GM23338 (cell line): ENCODE results near the gene OR11L1. TPM values are rescaled to one million over a fixed set of nuclear protein-coding genes. Genes with fewer than 3 reads are reported as not detected.

Experiments used
- ATAC-seq: fragments of 200-7000 bp; cut with Tn5 transposase; 3 replicates; pipeline ENCODE4 v1.9.1; 2020
- DNase-seq: peaks from one replicate; pipeline ENCODE4 v3.0.0-alpha.2; 2015; ENCODE audit warnings: low spot score
- H2AFZ ChIP-seq: fragments of 200-600 bp; sonication (generic); 2 replicates; pipeline ENCODE4 v1.8.0; 2016; ENCODE audit warnings: antibody characterized with exemption, mild to moderate bottlenecking, moderate library complexity
- H3F3A ChIP-seq: fragments of 200-600 bp; sonication (generic); replicated peaks from 2 replicates; pipeline ENCODE4 v1.8.0; 2017; ENCODE audit warnings: antibody characterized with exemption, mixed run types, low read depth
- H3K27ac ChIP-seq: fragments of 200-600 bp; sonication (generic); 2 replicates; pipeline ENCODE4 v1.6.1; 2016; ENCODE audit warnings: low read depth
- H3K27me3 ChIP-seq: fragments of 200-600 bp; sonication (generic); 2 replicates; pipeline ENCODE4 v1.8.0; 2016; ENCODE audit warnings: mild to moderate bottlenecking, mixed run types, moderate library complexity; ENCODE audit not compliant: insufficient read depth
- H3K36me3 ChIP-seq: fragments of 200-600 bp; sonication (generic); 2 replicates; pipeline ENCODE4 v1.8.0; 2016; ENCODE audit warnings: mild to moderate bottlenecking; ENCODE audit not compliant: insufficient read depth
- H3K4me1 ChIP-seq: fragments of 200-600 bp; sonication (generic); 2 replicates; pipeline ENCODE4 v1.8.0; 2016; ENCODE audit warnings: mild to moderate bottlenecking, moderate library complexity; ENCODE audit not compliant: insufficient read depth
- H3K4me2 ChIP-seq: fragments of 200-600 bp; sonication (generic); 2 replicates; pipeline ENCODE4 v1.7.1; 2017; ENCODE audit warnings: mixed run types
- H3K4me3 ChIP-seq: fragments of 200-600 bp; sonication (generic); 2 replicates; pipeline ENCODE4 v1.6.1; 2016; ENCODE audit warnings: mixed run types
- H3K79me2 ChIP-seq: fragments of 200-600 bp; sonication (generic); replicated peaks from 2 replicates; pipeline ENCODE4 v1.8.0; 2017; ENCODE audit warnings: mild to moderate bottlenecking; ENCODE audit not compliant: insufficient read depth
- H3K9me2 ChIP-seq: fragments of 200-600 bp; sonication (generic); 2 replicates; pipeline ENCODE4 v1.8.0; 2017; ENCODE audit not compliant: insufficient read depth
- H4K20me1 ChIP-seq: fragments of 200-600 bp; sonication (generic); replicated peaks from 2 replicates; pipeline ENCODE4 v1.8.0; 2017; ENCODE audit warnings: mild to moderate bottlenecking; ENCODE audit not compliant: insufficient read depth
- H3K27ac Mint-ChIP-seq: 2 replicates; pipeline ENCODE4 v1.8.0; 2020; ENCODE audit warnings: inconsistent platforms, mild to moderate bottlenecking, moderate library complexity, mixed read lengths
- H3K27me3 Mint-ChIP-seq: 3 replicates; pipeline ENCODE4 v1.8.0; 2022; ENCODE audit warnings: low read depth, mild to moderate bottlenecking, moderate library complexity, mixed read lengths, inconsistent platforms; ENCODE audit not compliant: insufficient read depth, poor library complexity
- H3K36me3 Mint-ChIP-seq: 3 replicates; pipeline ENCODE4 v1.8.0; 2021; ENCODE audit warnings: low read depth, mild to moderate bottlenecking, inconsistent platforms, moderate library complexity, mixed read lengths
- H3K4me1 Mint-ChIP-seq: 3 replicates; pipeline ENCODE4 v1.8.0; 2020; ENCODE audit warnings: mild to moderate bottlenecking, inconsistent platforms, mixed read lengths
- H3K4me3 Mint-ChIP-seq: 3 replicates; pipeline ENCODE4 v1.8.0; 2021; ENCODE audit warnings: moderate library complexity, mild to moderate bottlenecking, inconsistent platforms, mixed read lengths
- H3K9me3 Mint-ChIP-seq: 3 replicates; pipeline ENCODE4 v1.8.0; 2020; ENCODE audit warnings: moderate library complexity, mild to moderate bottlenecking, inconsistent platforms, mixed read lengths
- CTCF ChIP-seq, 2 experiments: fragments of 200-600 bp in 1 of 2; sonication (generic) in 1 of 2; conservative IDR thresholded peaks; 2 replicates each; pipeline versions ENCODE4 v1.5.1 to v1.6.1; 2016 to 2017; ENCODE audit warnings: antibody characterized with exemption in 2 of 2, low read depth in 2 of 2, mild to moderate bottlenecking in 2 of 2, moderate library complexity in 1 of 2
- EZH2 ChIP-seq: fragments of 200-600 bp; sonication (generic); IDR thresholded peaks from one replicate; pipeline ENCODE4 v1.8.0; 2017; ENCODE audit warnings: antibody characterized with exemption, mild to moderate bottlenecking, low read depth; ENCODE audit not compliant: unreplicated experiment
- NANOG ChIP-seq: IDR thresholded peaks from 2 replicates; pipeline ENCODE4 v1.6.1; 2016; ENCODE audit warnings: antibody characterized with exemption, borderline replicate concordance
- REST ChIP-seq: IDR thresholded peaks from one replicate; pipeline ENCODE4 v1.6.1; 2018; ENCODE audit warnings: antibody characterized with exemption; ENCODE audit not compliant: unreplicated experiment
- STAT1 ChIP-seq: IDR thresholded peaks from one replicate; pipeline ENCODE4 v1.6.1; 2016; ENCODE audit warnings: antibody characterized with exemption; ENCODE audit not compliant: unreplicated experiment
- ZNF331 ChIP-seq: fragments of 250-450 bp; sonication (Bioruptor Pico); IDR thresholded peaks from 2 replicates; pipeline ENCODE4 v1.5.0; 2020; ENCODE audit warnings: low read depth, mild to moderate bottlenecking, moderate library complexity
- polyA plus RNA-seq: library from polyadenylated mRNA; unstranded; fragments of >200 nt; fragmentation: Nextera tagmentation; extraction: Ambion mirVana; gene quantifications from 2 replicates; pipeline ENCODE4 v1.2.1, GENCODE V29; 2016
- total RNA-seq: library from RNA; depleted of rRNA; stranded (reverse); fragments of >200 nt; shearing (Covaris generic); gene quantifications from 2 replicates; pipeline ENCODE4 v1.2.3, GENCODE V29; 2014

OR11L1 gene
- total and polyA plus RNA-seq, 2 experiments from 2014 or later = not detected

DNA sequence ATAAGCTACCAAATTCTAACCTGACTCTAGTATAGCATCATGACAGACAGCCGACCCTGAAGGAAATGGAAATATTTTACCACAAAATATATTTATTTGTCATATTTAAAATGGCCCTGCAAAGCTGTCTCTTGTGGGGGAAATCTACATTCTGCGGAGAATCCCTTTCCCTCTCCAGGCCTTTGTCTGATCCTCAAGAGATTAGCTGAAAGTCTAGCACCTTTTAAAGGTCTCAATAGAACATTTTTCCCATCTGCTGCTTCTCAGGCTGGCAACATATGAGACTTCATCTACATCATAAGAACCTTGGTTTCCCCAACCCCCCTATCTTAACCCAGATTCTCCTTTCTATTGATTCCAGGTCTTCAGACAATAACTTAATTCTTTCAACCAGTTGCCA is 1.7 kb upstream of the OR11L1 start (continued):
- no peak for TF ChIP-seq REST
- TF ChIP-seq STAT1 = no peak

DNA sequence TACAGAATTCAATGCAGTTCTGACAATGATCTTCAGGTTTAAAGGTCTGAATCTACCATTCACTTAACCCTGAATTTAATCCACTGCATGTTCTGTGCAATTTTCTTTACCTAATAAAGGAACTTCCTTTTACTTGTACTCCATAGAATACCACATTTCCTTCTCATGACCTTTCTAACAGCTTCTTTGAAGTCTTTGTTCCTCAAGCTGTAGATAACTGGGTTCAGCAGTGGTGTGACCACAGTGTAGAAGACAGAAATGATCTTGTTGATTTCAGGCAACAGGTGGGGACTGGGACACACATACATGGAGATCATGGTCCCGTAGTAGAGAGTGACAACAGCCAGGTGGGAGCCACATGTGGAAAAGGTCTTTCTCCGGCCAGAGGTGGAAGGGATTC is 878 bp downstream of the OR11L1 start:
- no peaks in the 10 kb centered on the region for H3K27me3 ChIP-seq
- no peaks in the 10 kb centered on the region for H3K79me2 ChIP-seq
- Mint-ChIP-seq H3K27ac (no peak overlapping the region), H3K4me1 (no peaks in the 10 kb centered on the region), H3K9me3 (peaks cover 55% of the 10 kb centered on the region), H3K36me3 (no peaks in the 10 kb centered on the region; the same call in 1 of the 3 replicates), H3K27me3 (peaks cover 5% of the 10 kb centered on the region), H3K4me3 (no peak overlapping the region)
- H3F3A ChIP-seq = no peaks in the 10 kb centered on the region
- H3K4me2 ChIP-seq = no peak overlapping the region
- peaks cover 20% of the 10 kb centered on the region for H3K4me1 ChIP-seq
- ATAC-seq (no peak), DNase-seq (no peak)
- no peak overlapping the region for H2AFZ ChIP-seq
- no peak overlapping the region for H3K4me3 ChIP-seq
- H3K36me3 ChIP-seq = no peaks in the 10 kb centered on the region
- no peaks in the 10 kb centered on the region for H3K9me2 ChIP-seq
- H4K20me1 ChIP-seq = no peaks in the 10 kb centered on the region
- H3K27ac ChIP-seq = no peak overlapping the region
- TF ChIP-seq NANOG (no peak), CTCF (conservative IDR thresholded peaks at IDR 0.05; ENCODE audit: low read depth in 2 of 2) (no peak), EZH2 (no peak), ZNF331 (CRISPR knock-in tag) (no peak), REST (no peak)
